ENCODE results near the gene CFAP65. TPM values are rescaled to one million over a fixed set of nuclear protein-coding genes. Genes with fewer than 3 reads are reported as not detected.

The CFAP65 gene
- total RNA-seq, 1 donor from 2014 or later = 0.93 TPM

DNA sequence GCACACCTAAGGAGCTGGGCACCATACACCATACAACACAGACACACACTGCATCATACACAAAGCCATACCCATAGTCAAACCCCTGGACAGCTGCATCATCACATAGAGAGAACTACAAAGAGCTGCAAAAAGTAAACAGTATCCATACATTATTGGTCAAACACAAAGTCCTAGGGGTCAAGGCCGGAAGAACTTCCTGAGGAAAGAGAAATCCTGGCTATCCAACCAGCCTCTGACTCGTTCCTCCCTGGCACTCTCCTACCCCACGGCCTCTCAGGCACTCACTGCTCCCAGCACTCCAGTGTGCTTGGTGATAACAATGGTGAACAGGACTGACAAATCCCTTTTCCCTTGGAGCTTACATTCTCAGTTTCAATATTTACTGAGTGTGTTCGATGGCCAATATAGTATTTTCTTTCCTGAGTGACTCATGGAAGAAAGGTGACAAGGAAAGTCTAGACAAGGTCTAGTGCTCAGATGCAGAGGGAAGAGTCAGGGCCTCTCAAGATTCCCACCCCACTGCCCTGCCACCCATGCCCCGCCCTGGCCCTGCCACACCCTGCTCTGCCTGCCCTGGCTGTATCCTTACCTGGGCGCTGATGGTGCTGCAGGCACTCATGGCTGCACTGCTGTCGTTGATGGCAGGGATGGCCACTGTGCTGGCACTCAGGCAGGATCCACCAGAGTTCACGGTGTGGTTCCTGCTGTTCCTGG, 3.4 kb downstream of the CFAP65 start:
- no peak for DNase-seq (ENCODE audit: low read depth, low spot score)
- H3K27me3 Mint-ChIP-seq (ENCODE audit: low read depth) = peaks cover 98% of the 10 kb centered on the region
- TF ChIP-seq, protein P1, sequence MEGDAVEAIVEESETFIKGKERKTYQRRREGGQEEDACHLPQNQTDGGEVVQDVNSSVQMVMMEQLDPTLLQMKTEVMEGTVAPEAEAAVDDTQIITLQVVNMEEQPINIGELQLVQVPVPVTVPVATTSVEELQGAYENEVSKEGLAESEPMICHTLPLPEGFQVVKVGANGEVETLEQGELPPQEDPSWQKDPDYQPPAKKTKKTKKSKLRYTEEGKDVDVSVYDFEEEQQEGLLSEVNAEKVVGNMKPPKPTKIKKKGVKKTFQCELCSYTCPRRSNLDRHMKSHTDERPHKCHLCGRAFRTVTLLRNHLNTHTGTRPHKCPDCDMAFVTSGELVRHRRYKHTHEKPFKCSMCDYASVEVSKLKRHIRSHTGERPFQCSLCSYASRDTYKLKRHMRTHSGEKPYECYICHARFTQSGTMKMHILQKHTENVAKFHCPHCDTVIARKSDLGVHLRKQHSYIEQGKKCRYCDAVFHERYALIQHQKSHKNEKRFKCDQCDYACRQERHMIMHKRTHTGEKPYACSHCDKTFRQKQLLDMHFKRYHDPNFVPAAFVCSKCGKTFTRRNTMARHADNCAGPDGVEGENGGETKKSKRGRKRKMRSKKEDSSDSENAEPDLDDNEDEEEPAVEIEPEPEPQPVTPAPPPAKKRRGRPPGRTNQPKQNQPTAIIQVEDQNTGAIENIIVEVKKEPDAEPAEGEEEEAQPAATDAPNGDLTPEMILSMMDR (conservative IDR thresholded peaks at IDR 0.05) = no peak
- H3K36me3 Mint-ChIP-seq (ENCODE audit: low read depth) = no peaks in the 10 kb centered on the region
- no peak overlapping the region for H3K4me3 Mint-ChIP-seq
- no peaks in the 10 kb centered on the region for H3K9me3 Mint-ChIP-seq
- peaks cover 11% of the 10 kb centered on the region for H3K4me1 Mint-ChIP-seq
- H3K27ac Mint-ChIP-seq (ENCODE audit: unreplicated experiment) = no peak overlapping the region

GRCh38 chr2:219035942-219036341, 5.4 kb downstream of the CFAP65 start:
- peak overlapping the region; percentile 62 for H3K27ac Mint-ChIP-seq (ENCODE audit: unreplicated experiment)
- H3K27me3 Mint-ChIP-seq (ENCODE audit: low read depth) = peaks cover 88% of the 10 kb centered on the region
- no peaks in the 10 kb centered on the region for H3K36me3 Mint-ChIP-seq (ENCODE audit: low read depth)
- H3K4me3 Mint-ChIP-seq = no peak overlapping the region
- DNase-seq (ENCODE audit: low read depth, low spot score) = no peak
- TF ChIP-seq, protein P1 (conservative IDR thresholded peaks at IDR 0.05) = no peak
- no peaks in the 10 kb centered on the region for H3K9me3 Mint-ChIP-seq
- no peaks in the 10 kb centered on the region for H3K4me1 Mint-ChIP-seq

GRCh38 chr2:219034823-219035222, 6.5 kb downstream of the CFAP65 start:
- TF ChIP-seq, protein P1 (conservative IDR thresholded peaks at IDR 0.05) = no peak
- no peak overlapping the region for H3K27ac Mint-ChIP-seq (ENCODE audit: unreplicated experiment)
- no peak for DNase-seq (ENCODE audit: low read depth, low spot score)
- no peak overlapping the region for H3K4me3 Mint-ChIP-seq
- peaks cover 79% of the 10 kb centered on the region for H3K27me3 Mint-ChIP-seq (ENCODE audit: low read depth)
- peaks cover 2% of the 10 kb centered on the region for H3K4me1 Mint-ChIP-seq
- no peaks in the 10 kb centered on the region for H3K36me3 Mint-ChIP-seq (ENCODE audit: low read depth)
- H3K9me3 Mint-ChIP-seq = no peaks in the 10 kb centered on the region

GRCh38 chr2:219032051-219032745, 9.1 kb downstream of the CFAP65 start:
- TF ChIP-seq, protein P1 (conservative IDR thresholded peaks at IDR 0.05) = no peak
- Mint-ChIP-seq H3K4me3 (no peak overlapping the region), H3K27ac (ENCODE audit: unreplicated experiment) (no peak overlapping the region), H3K9me3 (no peaks in the 10 kb centered on the region), H3K36me3 (ENCODE audit: low read depth) (no peaks in the 10 kb centered on the region), H3K27me3 (ENCODE audit: low read depth) (peaks cover 58% of the 10 kb centered on the region), H3K4me1 (peaks cover 3% of the 10 kb centered on the region)
- no peak for DNase-seq (ENCODE audit: low read depth, low spot score)

DNA sequence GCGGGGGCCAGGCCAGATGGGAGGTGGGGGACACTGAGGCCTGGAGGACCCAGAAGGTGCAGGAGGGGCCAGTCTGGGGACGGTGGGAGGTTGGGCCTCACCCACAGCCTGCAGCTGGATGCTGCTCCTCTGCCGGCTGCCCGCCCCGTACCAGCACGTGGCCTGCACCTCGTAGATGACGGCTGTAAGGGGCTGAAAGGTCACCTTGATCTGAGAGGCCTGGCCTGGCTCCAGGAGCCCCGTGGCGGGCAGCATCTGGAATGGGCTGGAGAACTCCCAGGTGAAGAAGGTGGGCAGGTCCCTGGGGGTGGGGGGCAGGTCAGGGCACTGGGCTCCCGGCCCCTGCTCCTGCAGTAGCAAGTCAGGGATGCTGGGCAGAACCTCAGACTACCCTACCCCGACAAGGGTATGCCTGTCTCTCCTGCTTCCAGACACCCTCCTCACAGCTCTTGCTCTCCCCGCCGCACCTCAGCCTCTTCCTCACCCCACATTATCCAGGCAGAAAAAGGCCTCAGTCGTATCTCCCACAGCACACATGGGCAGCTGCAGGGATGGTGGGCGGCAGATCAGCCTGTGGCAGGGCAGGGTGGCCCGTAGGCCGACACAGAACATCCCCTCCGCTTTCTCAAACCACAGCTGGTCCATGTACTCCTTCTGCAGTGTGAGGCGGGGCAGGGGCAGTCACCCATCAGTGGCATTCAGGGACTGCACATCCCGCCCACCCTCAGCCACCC, 10.1 kb downstream of the CFAP65 start:
- H3K27me3 Mint-ChIP-seq (ENCODE audit: low read depth) = peaks cover 51% of the 10 kb centered on the region

More for the DNA sequence above, 10.1 kb downstream of the CFAP65 start:
- H3K36me3 Mint-ChIP-seq (ENCODE audit: low read depth) = no peaks in the 10 kb centered on the region
- no peak for DNase-seq (ENCODE audit: low read depth, low spot score)
- no peak overlapping the region for H3K27ac Mint-ChIP-seq (ENCODE audit: unreplicated experiment)
- H3K4me3 Mint-ChIP-seq = no peak overlapping the region
- TF ChIP-seq, protein P1 (conservative IDR thresholded peaks at IDR 0.05) = no peak
- no peaks in the 10 kb centered on the region for H3K9me3 Mint-ChIP-seq
- H3K4me1 Mint-ChIP-seq = peaks cover 9% of the 10 kb centered on the region

Measured in neural crest cell (in vitro differentiated cells).